ACC112 (cell line): Measurements from ENCODE around the gene STAP2.

ENCODE experiments used
- H2AFZ ChIP-seq: fragments of 200-600 bp; sonication (generic); one replicate; pipeline ENCODE4 v1.6.0; 2017; ENCODE audit warnings: antibody characterized with exemption, low read length; ENCODE audit not compliant: unreplicated experiment
- H3K27ac ChIP-seq: fragments of 200-600 bp; sonication (generic); 2 replicates; pipeline ENCODE4 v1.5.1; 2014; ENCODE audit warnings: low read depth, mild to moderate bottlenecking, antibody characterized with exemption, low read length, moderate library complexity
- H3K27me3 ChIP-seq: fragments of 200-600 bp; sonication (generic); 2 replicates; pipeline ENCODE4 v1.6.1; 2014; ENCODE audit warnings: mild to moderate bottlenecking, antibody characterized with exemption, low read length, moderate library complexity, mixed read lengths; ENCODE audit not compliant: insufficient read depth
- H3K36me3 ChIP-seq: fragments of 200-600 bp; sonication (generic); 2 replicates; pipeline ENCODE4 v1.6.1; 2016; ENCODE audit warnings: mild to moderate bottlenecking, antibody characterized with exemption, low read length, moderate library complexity, mixed read lengths; ENCODE audit not compliant: insufficient read depth
- H3K4me1 ChIP-seq: fragments of 200-600 bp; sonication (generic); one replicate; pipeline ENCODE4 v1.6.1; 2016; ENCODE audit warnings: low read length, mixed read lengths; ENCODE audit not compliant: insufficient read depth, unreplicated experiment, control insufficient read depth
- H3K4me3 ChIP-seq: fragments of 200-600 bp; sonication (generic); 2 replicates; pipeline ENCODE4 v1.5.1; 2014; ENCODE audit warnings: mild to moderate bottlenecking, low read depth, low read length
- H3K79me2 ChIP-seq: fragments of 200-600 bp; sonication (generic); one replicate; pipeline ENCODE4 v1.6.0; 2016; ENCODE audit warnings: low read length; ENCODE audit not compliant: control insufficient read depth, unreplicated experiment, insufficient read depth

The STAP2 gene

GRCh38 chr19:4323692-4324091, 14.9 kb downstream of the STAP2 start:
- Histone ChIP-seq H3K27ac (no peak overlapping the region), H2AFZ (no peak overlapping the region), H3K4me3 (no peak overlapping the region), H3K27me3 (no peaks in the 10 kb centered on the region), H3K36me3 (no peaks in the 10 kb centered on the region), H3K79me2 (no peaks in the 10 kb centered on the region), H3K4me1 (peaks cover 3% of the 10 kb centered on the region)

- Histone ChIP-seq H3K4me1 (peaks cover 3% of the 10 kb centered on the region), H3K27me3 (no peaks in the 10 kb centered on the region), H3K79me2 (no peaks in the 10 kb centered on the region), H3K36me3 (peaks cover 3% of the 10 kb centered on the region; the same call in 1 of the 2 replicates), H3K4me3 (no peak overlapping the region), H3K27ac (no peak overlapping the region), H2AFZ (no peak overlapping the region)
Observed at GRCh38 chr19:4322942-4323665, 15.5 kb downstream of the STAP2 start.

GRCh38 chr19:4320419-4320818, 18.2 kb downstream of the STAP2 start:
- Histone ChIP-seq H3K4me1 (no peaks in the 10 kb centered on the region), H3K27ac (no peak overlapping the region), H3K79me2 (no peaks in the 10 kb centered on the region), H3K27me3 (no peaks in the 10 kb centered on the region), H2AFZ (no peak overlapping the region), H3K4me3 (no peak overlapping the region), H3K36me3 (peaks cover 3% of the 10 kb centered on the region; the same call in 1 of the 2 replicates)

GRCh38 chr19:4319067-4319718, 19.4 kb downstream of the STAP2 start:
- H3K36me3 ChIP-seq = peaks cover 3% of the 10 kb centered on the region; the same call in 1 of the 2 replicates
- no peaks in the 10 kb centered on the region for H3K79me2 ChIP-seq
- no peak overlapping the region for H3K4me3 ChIP-seq

GRCh38 chr19:4318460-4318859, 20.2 kb downstream of the STAP2 start:
- Histone ChIP-seq H3K36me3 (peaks cover 3% of the 10 kb centered on the region; the same call in 1 of the 2 replicates), H3K4me1 (no peaks in the 10 kb centered on the region), H3K79me2 (no peaks in the 10 kb centered on the region), H3K27me3 (no peaks in the 10 kb centered on the region), H3K27ac (no peak overlapping the region), H2AFZ (no peak overlapping the region), H3K4me3 (no peak overlapping the region)

More at GRCh38 chr19:4319067-4319718, 19.4 kb downstream of the STAP2 start:
- no peaks in the 10 kb centered on the region for H3K27me3 ChIP-seq
- H3K4me1 ChIP-seq = no peaks in the 10 kb centered on the region
- H3K27ac ChIP-seq = no peak overlapping the region
- H2AFZ ChIP-seq = no peak overlapping the region

GRCh38 chr19:4316956-4317355, 21.7 kb downstream of the STAP2 start:
- H2AFZ ChIP-seq = no peak overlapping the region
- no peaks in the 10 kb centered on the region for H3K27me3 ChIP-seq
- H3K36me3 ChIP-seq = peaks cover 3% of the 10 kb centered on the region; the same call in 1 of the 2 replicates
- H3K4me1 ChIP-seq = no peaks in the 10 kb centered on the region
- no peak overlapping the region for H3K27ac ChIP-seq
- no peak overlapping the region for H3K4me3 ChIP-seq
- H3K79me2 ChIP-seq = no peaks in the 10 kb centered on the region

GRCh38 chr19:4313847-4314490, 24.7 kb downstream of the STAP2 start:
- Histone ChIP-seq H3K36me3 (peaks cover 12% of the 10 kb centered on the region; the same call in 1 of the 2 replicates), H3K79me2 (no peaks in the 10 kb centered on the region), H3K4me3 (no peak overlapping the region), H2AFZ (no peak overlapping the region), H3K4me1 (no peaks in the 10 kb centered on the region), H3K27ac (no peak overlapping the region), H3K27me3 (no peaks in the 10 kb centered on the region)

GRCh38 chr19:4310247-4311121, 28.1 kb downstream of the STAP2 start:
- Histone ChIP-seq H3K4me1 (no peaks in the 10 kb centered on the region), H2AFZ (no peak overlapping the region), H3K36me3 (peaks cover 9% of the 10 kb centered on the region; the same call in 1 of the 2 replicates), H3K27me3 (no peaks in the 10 kb centered on the region), H3K4me3 (no peak overlapping the region), H3K79me2 (no peaks in the 10 kb centered on the region), H3K27ac (no peak overlapping the region)

GRCh38 chr19:4305659-4306058, 33.0 kb downstream of the STAP2 start:
- Histone ChIP-seq H3K4me3 (no peak overlapping the region), H3K4me1 (no peaks in the 10 kb centered on the region), H3K79me2 (no peaks in the 10 kb centered on the region), H3K27me3 (no peaks in the 10 kb centered on the region), H3K27ac (no peak overlapping the region), H3K36me3 (peaks cover 5% of the 10 kb centered on the region; the same call in 1 of the 2 replicates), H2AFZ (no peak overlapping the region)

- H3K27ac ChIP-seq = no peak overlapping the region
- H3K36me3 ChIP-seq = 0 out of 2 replicates have a peak, but pooled peaks cover under 1% of the 10 kb centered on the region
- no peaks in the 10 kb centered on the region for H3K4me1 ChIP-seq
- no peaks in the 10 kb centered on the region for H3K27me3 ChIP-seq
- H2AFZ ChIP-seq = no peak overlapping the region
- H3K4me3 ChIP-seq = no peak overlapping the region; the same call in 1 of the 2 replicates
- H3K79me2 ChIP-seq = no peaks in the 10 kb centered on the region
Observed at GRCh38 chr19:4305257-4305612, 33.4 kb downstream of the STAP2 start.
